ENCODE measurements around the gene GPR15LG.
A peak's percentile ranks its signal among the peaks of the same experiment; 100 is the strongest.

DNA sequence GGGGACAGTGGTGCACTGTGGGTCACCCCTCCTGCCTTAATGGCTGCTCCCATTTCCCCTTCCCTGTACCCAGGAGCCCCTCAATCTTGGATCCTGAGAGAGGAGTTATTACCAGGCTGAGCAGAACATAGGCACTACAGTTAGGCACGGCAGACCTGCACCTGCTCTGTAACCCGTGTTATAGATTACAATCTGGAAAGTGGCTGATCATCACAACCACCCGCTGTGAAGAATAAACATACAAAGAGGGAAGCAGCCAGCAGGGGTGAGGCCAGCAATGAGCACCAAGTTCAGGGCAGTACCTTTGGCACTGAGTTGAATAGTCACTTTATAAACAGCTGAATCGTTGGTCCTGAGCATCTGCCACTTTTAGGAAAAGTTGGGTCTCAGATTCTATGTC lies 22.5 kb downstream of the GPR15LG start:
- TF ChIP-seq POLR2A (IDR thresholded peaks at IDR 0.05) (peak; percentile 71), POLR2AphosphoS5 (IDR thresholded peaks at IDR 0.05) (peak; percentile 39 to 69 (median 62)), EP300 (IDR thresholded peaks at IDR 0.05; ENCODE audit: low read depth) (no peak)
- TF ChIP-seq, protein P1, sequence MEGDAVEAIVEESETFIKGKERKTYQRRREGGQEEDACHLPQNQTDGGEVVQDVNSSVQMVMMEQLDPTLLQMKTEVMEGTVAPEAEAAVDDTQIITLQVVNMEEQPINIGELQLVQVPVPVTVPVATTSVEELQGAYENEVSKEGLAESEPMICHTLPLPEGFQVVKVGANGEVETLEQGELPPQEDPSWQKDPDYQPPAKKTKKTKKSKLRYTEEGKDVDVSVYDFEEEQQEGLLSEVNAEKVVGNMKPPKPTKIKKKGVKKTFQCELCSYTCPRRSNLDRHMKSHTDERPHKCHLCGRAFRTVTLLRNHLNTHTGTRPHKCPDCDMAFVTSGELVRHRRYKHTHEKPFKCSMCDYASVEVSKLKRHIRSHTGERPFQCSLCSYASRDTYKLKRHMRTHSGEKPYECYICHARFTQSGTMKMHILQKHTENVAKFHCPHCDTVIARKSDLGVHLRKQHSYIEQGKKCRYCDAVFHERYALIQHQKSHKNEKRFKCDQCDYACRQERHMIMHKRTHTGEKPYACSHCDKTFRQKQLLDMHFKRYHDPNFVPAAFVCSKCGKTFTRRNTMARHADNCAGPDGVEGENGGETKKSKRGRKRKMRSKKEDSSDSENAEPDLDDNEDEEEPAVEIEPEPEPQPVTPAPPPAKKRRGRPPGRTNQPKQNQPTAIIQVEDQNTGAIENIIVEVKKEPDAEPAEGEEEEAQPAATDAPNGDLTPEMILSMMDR (IDR thresholded peaks at IDR 0.05): peak in 2 of 5 experiments; percentile 44 to 49
